Parathyroid adenoma (tissue), 2 donors: Measurements from ENCODE around the gene CAPN9.

Experiments
- H2AFZ ChIP-seq: fragments of 300-600 bp; sonication (generic); one replicate; pipeline ENCODE4 v1.7.0; 2017; ENCODE audit warnings: antibody characterized with exemption, mild to moderate bottlenecking
- H3K27ac ChIP-seq: fragments of 300-600 bp; sonication (generic); one replicate; pipeline ENCODE4 v1.7.0; 2017
- H3K27me3 ChIP-seq: fragments of 300-600 bp; sonication (generic); one replicate; pipeline ENCODE4 v1.7.0; 2017; ENCODE audit warnings: low read length; ENCODE audit not compliant: control insufficient read depth, insufficient read depth
- H3K36me3 ChIP-seq: fragments of 300-600 bp; sonication (generic); one replicate; pipeline ENCODE4 v1.7.0; 2017; ENCODE audit warnings: low read length; ENCODE audit not compliant: control insufficient read depth, insufficient read depth
- H3K4me1 ChIP-seq: fragments of 300-600 bp; sonication (generic); one replicate; pipeline ENCODE4 v1.7.0; 2017; ENCODE audit warnings: control low read depth
- H3K4me2 ChIP-seq: fragments of 300-600 bp; sonication (generic); one replicate; pipeline ENCODE4 v1.7.0; 2017; ENCODE audit warnings: low read length
- H3K4me3 ChIP-seq: fragments of 300-600 bp; sonication (generic); one replicate; pipeline ENCODE4 v1.7.0; 2017; ENCODE audit warnings: low read depth, low read length
- H3K79me2 ChIP-seq: fragments of 300-600 bp; sonication (generic); one replicate; pipeline ENCODE4 v1.7.0; 2017; ENCODE audit warnings: control low read depth
- H3K9ac ChIP-seq: fragments of 300-600 bp; sonication (generic); one replicate; pipeline ENCODE4 v1.7.0; 2017; ENCODE audit warnings: mild to moderate bottlenecking
- H3K9me3 ChIP-seq: fragments of 300-600 bp; sonication (generic); one replicate; pipeline ENCODE4 v1.7.0; 2017; ENCODE audit warnings: low read length; ENCODE audit not compliant: control insufficient read depth
- TF ChIP-seq, protein P1 (sequence below): fragments of 300-600 bp; sonication (generic); IDR thresholded peaks from one replicate; pipeline ENCODE4 v1.7.0; 2017; ENCODE audit warnings: antibody characterized with exemption, mild to moderate bottlenecking
- donor health status: primary hyperparathyroidism.

Gene CAPN9

DNA sequence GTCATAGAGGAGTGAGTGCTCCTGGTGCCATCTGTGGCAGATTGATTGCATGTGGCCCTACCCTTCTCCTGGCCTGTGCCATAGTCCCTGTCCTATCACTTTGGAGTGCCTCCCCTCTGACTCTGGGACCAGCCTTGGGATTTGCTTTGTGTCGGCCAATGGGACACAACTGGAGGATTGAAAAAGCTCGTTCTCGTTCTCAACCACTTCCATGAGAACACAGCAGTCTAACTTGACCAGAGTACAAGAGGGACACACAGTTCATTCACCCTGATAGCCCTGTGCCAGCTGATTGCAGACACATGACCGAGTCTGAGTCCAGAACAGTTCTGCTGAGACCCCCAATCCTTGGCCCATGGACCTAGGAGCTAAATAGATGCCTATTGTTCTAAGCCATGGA, 73.4 kb downstream of the CAPN9 start:
- H3K27me3 ChIP-seq: no peaks in the 10 kb centered on the region
- no peak overlapping the region for H3K4me2 ChIP-seq
- H2AFZ ChIP-seq: no peak overlapping the region
- TF ChIP-seq, protein P1, sequence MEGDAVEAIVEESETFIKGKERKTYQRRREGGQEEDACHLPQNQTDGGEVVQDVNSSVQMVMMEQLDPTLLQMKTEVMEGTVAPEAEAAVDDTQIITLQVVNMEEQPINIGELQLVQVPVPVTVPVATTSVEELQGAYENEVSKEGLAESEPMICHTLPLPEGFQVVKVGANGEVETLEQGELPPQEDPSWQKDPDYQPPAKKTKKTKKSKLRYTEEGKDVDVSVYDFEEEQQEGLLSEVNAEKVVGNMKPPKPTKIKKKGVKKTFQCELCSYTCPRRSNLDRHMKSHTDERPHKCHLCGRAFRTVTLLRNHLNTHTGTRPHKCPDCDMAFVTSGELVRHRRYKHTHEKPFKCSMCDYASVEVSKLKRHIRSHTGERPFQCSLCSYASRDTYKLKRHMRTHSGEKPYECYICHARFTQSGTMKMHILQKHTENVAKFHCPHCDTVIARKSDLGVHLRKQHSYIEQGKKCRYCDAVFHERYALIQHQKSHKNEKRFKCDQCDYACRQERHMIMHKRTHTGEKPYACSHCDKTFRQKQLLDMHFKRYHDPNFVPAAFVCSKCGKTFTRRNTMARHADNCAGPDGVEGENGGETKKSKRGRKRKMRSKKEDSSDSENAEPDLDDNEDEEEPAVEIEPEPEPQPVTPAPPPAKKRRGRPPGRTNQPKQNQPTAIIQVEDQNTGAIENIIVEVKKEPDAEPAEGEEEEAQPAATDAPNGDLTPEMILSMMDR: no peak
- H3K36me3 ChIP-seq: no peaks in the 10 kb centered on the region
- no peaks in the 10 kb centered on the region for H3K9me3 ChIP-seq
- no peak overlapping the region for H3K9ac ChIP-seq
- no peaks in the 10 kb centered on the region for H3K79me2 ChIP-seq
- H3K27ac ChIP-seq: no peak overlapping the region
- H3K4me1 ChIP-seq: no peaks in the 10 kb centered on the region
- H3K4me3 ChIP-seq: no peak overlapping the region

DNA sequence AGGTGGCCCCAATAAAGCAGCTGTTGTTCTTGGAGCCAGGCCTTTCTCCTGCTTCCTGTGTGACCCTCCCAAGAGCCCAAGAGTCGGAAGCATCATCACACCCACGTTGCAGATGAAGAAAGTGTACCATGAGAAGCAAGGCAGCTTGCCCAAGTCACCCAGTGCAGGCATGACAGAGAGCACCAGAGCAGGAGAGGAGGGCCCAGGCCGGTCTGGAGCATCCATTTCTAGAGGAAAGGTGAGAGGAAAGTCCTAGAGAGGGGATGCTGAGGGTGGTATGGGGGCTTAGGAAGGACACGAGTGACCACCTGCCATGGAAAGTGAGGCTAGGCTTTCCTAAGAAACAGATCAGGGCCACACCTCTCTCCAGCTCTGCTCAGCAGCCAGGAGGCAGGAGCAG, 74.2 kb downstream of the CAPN9 start:
- no peak overlapping the region for H3K27ac ChIP-seq
- H3K4me1 ChIP-seq: no peaks in the 10 kb centered on the region
- TF ChIP-seq, protein P1: no peak

DNA sequence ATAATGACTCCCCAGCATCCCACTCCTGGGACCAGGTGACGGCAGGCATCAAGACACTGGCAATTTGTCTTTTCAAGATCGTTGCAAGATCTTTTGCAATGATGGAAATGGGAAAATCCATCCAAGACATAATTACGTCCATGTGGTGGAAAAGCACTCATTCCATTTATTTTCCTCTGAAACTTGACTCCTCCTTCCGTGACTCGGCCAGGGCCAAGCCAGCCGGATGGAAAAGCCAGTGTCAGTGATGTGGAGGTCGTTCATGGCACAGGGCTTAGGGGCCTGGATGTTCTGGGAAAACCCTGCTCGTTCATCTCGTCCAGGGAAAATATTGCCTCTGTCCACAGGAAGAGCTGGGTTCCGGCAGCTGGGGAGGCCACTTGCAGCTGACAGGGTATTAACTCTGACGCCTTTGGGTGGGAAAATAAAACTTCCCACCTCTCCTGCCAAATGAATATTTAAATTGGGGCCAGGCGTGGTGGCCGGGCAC, 74.9 kb downstream of the CAPN9 start:
- no peaks in the 10 kb centered on the region for H3K79me2 ChIP-seq
- no peaks in the 10 kb centered on the region for H3K36me3 ChIP-seq
- H3K9me3 ChIP-seq: no peaks in the 10 kb centered on the region
- H3K9ac ChIP-seq: no peak overlapping the region
- no peak overlapping the region for H2AFZ ChIP-seq
- TF ChIP-seq, protein P1: no peak
- H3K27ac ChIP-seq: no peak overlapping the region
- no peak overlapping the region for H3K4me3 ChIP-seq
- no peak overlapping the region for H3K4me2 ChIP-seq
- no peaks in the 10 kb centered on the region for H3K27me3 ChIP-seq
- no peaks in the 10 kb centered on the region for H3K4me1 ChIP-seq

More for the DNA sequence above, 74.2 kb downstream of the CAPN9 start:
- Histone ChIP-seq H3K79me2 (no peaks in the 10 kb centered on the region), H3K27me3 (no peaks in the 10 kb centered on the region), H3K36me3 (no peaks in the 10 kb centered on the region), H3K9ac (no peak overlapping the region), H3K4me3 (no peak overlapping the region), H3K4me2 (no peak overlapping the region), H3K9me3 (no peaks in the 10 kb centered on the region), H2AFZ (no peak overlapping the region)

DNA sequence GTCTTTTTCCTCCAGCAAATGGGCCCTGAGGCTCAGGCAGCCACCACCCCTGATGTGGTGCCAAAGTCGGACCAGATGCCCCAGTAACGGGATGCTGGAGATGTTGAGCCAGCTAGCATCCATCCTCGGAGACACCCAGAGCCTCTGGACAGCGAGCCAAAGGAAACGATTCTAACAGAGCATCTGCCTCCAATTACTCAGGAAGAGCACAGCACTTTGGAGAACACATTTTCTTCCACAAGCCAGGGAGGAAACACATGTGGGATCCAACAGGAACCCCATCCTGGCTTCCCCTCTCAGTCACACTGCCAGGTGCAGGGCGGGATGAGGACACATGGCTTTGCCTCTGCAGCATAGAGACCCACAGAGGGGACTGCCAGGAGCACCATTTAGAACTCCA, 76.2 kb downstream of the CAPN9 start:
- Histone ChIP-seq H3K4me2 (no peak overlapping the region), H3K36me3 (no peaks in the 10 kb centered on the region), H3K27ac (no peak overlapping the region), H2AFZ (no peak overlapping the region), H3K9me3 (no peaks in the 10 kb centered on the region), H3K79me2 (no peaks in the 10 kb centered on the region), H3K27me3 (no peaks in the 10 kb centered on the region), H3K4me1 (no peaks in the 10 kb centered on the region), H3K9ac (no peak overlapping the region), H3K4me3 (no peak overlapping the region)
- TF ChIP-seq, protein P1: no peak

DNA sequence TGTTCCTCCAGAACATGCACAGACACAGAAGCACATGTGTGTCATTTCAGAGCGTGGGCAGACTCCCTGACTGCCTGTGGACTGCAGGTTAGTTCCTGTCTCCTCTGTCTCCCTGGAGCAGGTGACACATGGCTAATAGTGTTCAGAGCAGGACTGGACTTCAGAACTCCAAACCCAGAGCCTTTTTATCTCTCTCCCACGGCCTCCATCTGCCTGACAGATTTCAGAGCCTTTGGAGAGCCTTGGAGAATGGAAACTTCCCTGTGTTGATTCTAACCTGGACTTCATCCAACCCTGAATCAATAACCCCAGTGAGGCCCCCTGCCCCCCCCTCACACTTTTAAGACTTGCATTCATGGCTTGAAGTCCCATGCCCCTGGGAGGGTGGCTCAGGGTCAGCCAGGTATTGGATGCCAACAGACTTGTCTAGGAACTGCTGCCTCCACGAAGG, 76.8 kb downstream of the CAPN9 start:
- H3K36me3 ChIP-seq: no peaks in the 10 kb centered on the region
- H2AFZ ChIP-seq: no peak overlapping the region
- no peaks in the 10 kb centered on the region for H3K4me1 ChIP-seq
- no peaks in the 10 kb centered on the region for H3K79me2 ChIP-seq
- H3K4me3 ChIP-seq: no peak overlapping the region
- no peak overlapping the region for H3K27ac ChIP-seq
- TF ChIP-seq, protein P1: no peak
- H3K9me3 ChIP-seq: no peaks in the 10 kb centered on the region
- no peaks in the 10 kb centered on the region for H3K27me3 ChIP-seq
- H3K9ac ChIP-seq: no peak overlapping the region
- no peak overlapping the region for H3K4me2 ChIP-seq
